ENCODE results near the gene STXBP6. TPM values are rescaled to one million over a fixed set of nuclear protein-coding genes. Genes with fewer than 3 reads are reported as not detected.

STXBP6 gene
- polyA plus RNA-seq, 1 donor from 2014 or later, result 14.6 TPM

- no peaks in the 10 kb centered on the region for H3K9me2 ChIP-seq (ENCODE audit: insufficient read depth, low read length)
- H3K27me3 ChIP-seq (ENCODE audit: insufficient read depth, low read depth, low read length), result no peaks in the 10 kb centered on the region
- H3K79me2 ChIP-seq (replicated peaks; ENCODE audit: insufficient read depth, low read length), result no peaks in the 10 kb centered on the region
- TF ChIP-seq SMC3 (conservative IDR thresholded peaks at IDR 0.05; ENCODE audit: poor library complexity) (no peak), RAD21 (conservative IDR thresholded peaks at IDR 0.05) (no peak), TAF1 (IDR thresholded peaks at IDR 0.05; ENCODE audit: low read depth) (no peak), POLR2AphosphoS5 (IDR thresholded peaks at IDR 0.05) (no peak), EP300 (conservative IDR thresholded peaks at IDR 0.05; ENCODE audit: poor library complexity, severe bottlenecking) (no peak), MXI1 (conservative IDR thresholded peaks at IDR 0.05; ENCODE audit: poor library complexity, severe bottlenecking) (no peak), EZH2 (IDR thresholded peaks at IDR 0.05; ENCODE audit: borderline replicate concordance, insufficient read depth, low read length, poor library complexity, severe bottlenecking) (no peak), REST (IDR thresholded peaks at IDR 0.05; ENCODE audit: borderline replicate concordance) (no peak)
- TF ChIP-seq, protein P1, sequence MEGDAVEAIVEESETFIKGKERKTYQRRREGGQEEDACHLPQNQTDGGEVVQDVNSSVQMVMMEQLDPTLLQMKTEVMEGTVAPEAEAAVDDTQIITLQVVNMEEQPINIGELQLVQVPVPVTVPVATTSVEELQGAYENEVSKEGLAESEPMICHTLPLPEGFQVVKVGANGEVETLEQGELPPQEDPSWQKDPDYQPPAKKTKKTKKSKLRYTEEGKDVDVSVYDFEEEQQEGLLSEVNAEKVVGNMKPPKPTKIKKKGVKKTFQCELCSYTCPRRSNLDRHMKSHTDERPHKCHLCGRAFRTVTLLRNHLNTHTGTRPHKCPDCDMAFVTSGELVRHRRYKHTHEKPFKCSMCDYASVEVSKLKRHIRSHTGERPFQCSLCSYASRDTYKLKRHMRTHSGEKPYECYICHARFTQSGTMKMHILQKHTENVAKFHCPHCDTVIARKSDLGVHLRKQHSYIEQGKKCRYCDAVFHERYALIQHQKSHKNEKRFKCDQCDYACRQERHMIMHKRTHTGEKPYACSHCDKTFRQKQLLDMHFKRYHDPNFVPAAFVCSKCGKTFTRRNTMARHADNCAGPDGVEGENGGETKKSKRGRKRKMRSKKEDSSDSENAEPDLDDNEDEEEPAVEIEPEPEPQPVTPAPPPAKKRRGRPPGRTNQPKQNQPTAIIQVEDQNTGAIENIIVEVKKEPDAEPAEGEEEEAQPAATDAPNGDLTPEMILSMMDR (IDR thresholded peaks at IDR 0.05; ENCODE audit: poor library complexity, severe bottlenecking), result no peak
- H3K9me3 ChIP-seq (ENCODE audit: low read length), result no peaks in the 10 kb centered on the region
- H3K4me2 ChIP-seq (ENCODE audit: low read length), result no peak overlapping the region
- H2AFZ ChIP-seq (ENCODE audit: low read depth, low read length), result no peak overlapping the region
- H3K9ac ChIP-seq (ENCODE audit: low read length), result no peak overlapping the region
- H3K27ac ChIP-seq (ENCODE audit: low read length), result no peak overlapping the region
- H3K36me3 ChIP-seq (ENCODE audit: insufficient read depth, low read length), result no peaks in the 10 kb centered on the region
- H3F3A ChIP-seq (ENCODE audit: insufficient read depth, low read length, poor library complexity, severe bottlenecking), result no peaks in the 10 kb centered on the region
- H4K20me1 ChIP-seq (ENCODE audit: insufficient read depth), result no peaks in the 10 kb centered on the region
- H3K4me3 ChIP-seq (ENCODE audit: low read length), result no peak overlapping the region
These were observed 251.0 kb downstream of the STXBP6 start for GRCh38 chr14:24798911-24799462.

- H2AFZ ChIP-seq (ENCODE audit: low read depth, low read length), result no peak overlapping the region
- H3F3A ChIP-seq (ENCODE audit: insufficient read depth, low read length, poor library complexity, severe bottlenecking), result no peaks in the 10 kb centered on the region
- H3K4me3 ChIP-seq (ENCODE audit: low read length), result no peak overlapping the region
- no peaks in the 10 kb centered on the region for H3K79me2 ChIP-seq (replicated peaks; ENCODE audit: insufficient read depth, low read length)
- TF ChIP-seq RAD21 (conservative IDR thresholded peaks at IDR 0.05) (no peak), POLR2AphosphoS5 (IDR thresholded peaks at IDR 0.05) (no peak), SMC3 (conservative IDR thresholded peaks at IDR 0.05; ENCODE audit: poor library complexity) (no peak), EP300 (conservative IDR thresholded peaks at IDR 0.05; ENCODE audit: poor library complexity, severe bottlenecking) (no peak), MXI1 (conservative IDR thresholded peaks at IDR 0.05; ENCODE audit: poor library complexity, severe bottlenecking) (no peak), TAF1 (IDR thresholded peaks at IDR 0.05; ENCODE audit: low read depth) (no peak), EZH2 (IDR thresholded peaks at IDR 0.05; ENCODE audit: borderline replicate concordance, insufficient read depth, low read length, poor library complexity, severe bottlenecking) (no peak), REST (IDR thresholded peaks at IDR 0.05; ENCODE audit: borderline replicate concordance) (no peak)
- TF ChIP-seq, protein P1 (IDR thresholded peaks at IDR 0.05; ENCODE audit: poor library complexity, severe bottlenecking), result no peak
- H3K9me3 ChIP-seq (ENCODE audit: low read length), result no peaks in the 10 kb centered on the region
- H4K20me1 ChIP-seq (ENCODE audit: insufficient read depth), result no peaks in the 10 kb centered on the region
- no peaks in the 10 kb centered on the region for H3K9me2 ChIP-seq (ENCODE audit: insufficient read depth, low read length)
- no peak overlapping the region for H3K27ac ChIP-seq (ENCODE audit: low read length)
- no peak overlapping the region for H3K4me2 ChIP-seq (ENCODE audit: low read length)
- H3K9ac ChIP-seq (ENCODE audit: low read length), result no peak overlapping the region
- H3K36me3 ChIP-seq (ENCODE audit: insufficient read depth, low read length), result no peaks in the 10 kb centered on the region
- no peaks in the 10 kb centered on the region for H3K27me3 ChIP-seq (ENCODE audit: insufficient read depth, low read depth, low read length)
These were observed 254.5 kb downstream of the STXBP6 start for GRCh38 chr14:24795406-24795805.

Data from neural cell (in vitro differentiated cells).